GM18870 (cell line): ENCODE results near the gene EML2.

ENCODE experiments used
- ATAC-seq: cut with Tn5 transposase; IDR thresholded peaks from one replicate; pipeline ENCODE4 v1.9.1; 2021; ENCODE audit warnings: moderate library complexity; ENCODE audit not compliant: unreplicated experiment

Gene EML2

GRCh38 chr19:45589768-45590167 is 49.4 kb downstream of the EML2 start:
- no peak for ATAC-seq

GRCh38 chr19:45587873-45588272 is 51.3 kb downstream of the EML2 start:
- ATAC-seq = no peak

- no peak for ATAC-seq
Observed at GRCh38 chr19:45585158-45585577, 54.0 kb downstream of the EML2 start.

DNA sequence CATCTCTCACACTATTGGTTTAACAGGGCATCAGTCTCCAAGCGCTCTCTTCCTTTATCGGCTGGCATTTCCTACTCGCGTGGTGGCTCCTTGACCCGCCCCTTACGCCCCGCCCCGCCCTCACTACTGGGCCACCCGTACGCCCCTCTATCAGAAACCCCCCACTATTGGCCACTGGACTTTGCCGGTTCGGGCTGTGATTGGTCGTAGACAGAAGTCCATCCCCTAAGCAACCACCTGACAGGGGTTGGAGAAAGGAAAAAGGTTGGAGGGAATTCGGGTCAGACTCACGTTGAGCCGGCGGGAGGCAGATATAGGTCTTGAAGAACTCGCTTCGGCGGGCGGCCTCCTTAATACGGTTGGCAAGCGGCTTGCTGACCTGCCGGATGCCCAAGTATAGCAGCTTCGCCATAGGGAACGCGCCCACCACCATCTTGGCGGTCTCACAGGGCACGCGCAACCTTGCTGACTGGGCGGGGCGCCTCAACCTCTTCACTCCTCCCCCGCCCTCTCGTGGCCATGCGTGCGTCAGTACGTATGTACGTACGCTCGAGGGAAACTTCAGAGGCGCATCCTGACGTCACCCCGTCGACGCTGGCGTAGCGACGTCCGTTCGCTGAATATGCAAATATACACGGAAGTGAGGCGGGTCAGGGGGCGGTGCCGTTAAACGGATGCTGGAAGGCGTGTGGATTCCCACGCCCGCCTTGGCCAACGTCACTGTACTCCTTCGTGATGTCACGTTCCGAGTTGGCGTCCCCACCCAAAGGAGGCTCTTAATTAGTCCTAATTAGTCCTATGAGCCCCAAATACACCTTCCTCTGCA is 54.7 kb downstream of the EML2 start, which contains the start of gene OPA3:
OPA3 (minus strand) TSS at position 471 of the 826 bp plus-strand sequence; CDS start at position 433, 38 bp downstream.
- peak; percentile 79 for ATAC-seq

DNA sequence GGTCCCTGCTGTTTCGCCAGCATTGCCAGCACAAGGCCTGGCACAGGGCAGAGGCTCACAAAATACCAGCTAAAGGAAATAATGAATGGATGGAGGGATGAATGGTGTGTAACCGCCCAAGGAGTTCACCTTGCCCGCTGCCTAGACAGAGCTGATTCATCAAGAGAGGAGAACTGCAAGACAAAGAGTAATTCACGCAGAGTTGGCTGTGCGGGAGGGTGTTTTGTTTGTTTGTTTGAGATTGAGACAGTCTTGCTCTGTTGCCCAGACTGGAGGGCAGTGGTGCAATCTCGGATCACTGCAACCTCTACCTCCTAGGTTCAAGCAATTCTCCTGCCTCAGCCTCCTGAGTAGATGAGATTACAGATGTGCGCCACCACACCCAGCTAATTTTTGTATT is 57.6 kb downstream of the EML2 start:
- no peak for ATAC-seq

- no peak for ATAC-seq
Observed at GRCh38 chr19:45578861-45579260, 60.3 kb downstream of the EML2 start.

- no peak for ATAC-seq
Observed at GRCh38 chr19:45577111-45577905, 61.9 kb downstream of the EML2 start.

DNA sequence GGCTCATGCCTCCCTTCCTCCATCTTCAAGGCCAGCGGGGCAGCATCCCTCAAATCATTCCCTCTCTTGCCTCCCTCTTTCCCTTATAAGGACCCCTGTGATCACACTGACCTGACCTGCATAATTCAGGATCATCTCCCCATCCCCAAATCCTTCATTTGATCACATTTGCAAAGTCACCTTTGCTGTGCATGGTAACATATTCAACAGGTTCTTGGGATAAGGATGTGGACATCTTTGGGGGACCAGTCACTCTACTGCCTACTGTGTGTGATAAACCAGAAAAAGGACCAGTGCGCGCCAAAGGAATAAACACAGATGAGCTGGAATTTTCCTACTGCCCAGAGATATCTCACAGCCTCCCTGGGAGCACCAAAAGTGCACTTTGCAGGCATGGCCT is 62.5 kb downstream of the EML2 start:
- ATAC-seq = no peak

- ATAC-seq = no peak
Observed at GRCh38 chr19:45575216-45575615, 64.0 kb downstream of the EML2 start.

DNA sequence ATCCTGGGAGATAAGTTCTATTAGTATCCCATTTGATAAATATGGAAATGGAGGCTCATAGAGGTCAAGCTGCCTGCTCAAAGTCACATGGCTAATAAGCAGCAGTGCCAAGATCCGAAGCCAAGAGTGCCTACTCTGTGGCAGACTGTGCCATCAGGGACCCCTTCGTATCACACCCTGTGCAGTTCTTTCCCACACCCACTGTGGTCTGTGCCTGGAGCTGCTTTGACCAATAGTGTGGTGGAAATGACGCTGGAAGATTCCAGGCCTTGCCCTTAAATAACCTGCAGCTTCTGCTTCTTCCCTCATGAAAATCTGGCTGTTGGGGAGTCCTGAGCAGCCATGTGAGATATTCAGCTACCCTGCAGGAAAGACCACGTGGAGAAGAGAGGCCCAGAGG is 64.7 kb downstream of the EML2 start:
- no peak for ATAC-seq

- ATAC-seq = no peak
Observed at GRCh38 chr19:45571457-45572220, 67.6 kb downstream of the EML2 start.

DNA sequence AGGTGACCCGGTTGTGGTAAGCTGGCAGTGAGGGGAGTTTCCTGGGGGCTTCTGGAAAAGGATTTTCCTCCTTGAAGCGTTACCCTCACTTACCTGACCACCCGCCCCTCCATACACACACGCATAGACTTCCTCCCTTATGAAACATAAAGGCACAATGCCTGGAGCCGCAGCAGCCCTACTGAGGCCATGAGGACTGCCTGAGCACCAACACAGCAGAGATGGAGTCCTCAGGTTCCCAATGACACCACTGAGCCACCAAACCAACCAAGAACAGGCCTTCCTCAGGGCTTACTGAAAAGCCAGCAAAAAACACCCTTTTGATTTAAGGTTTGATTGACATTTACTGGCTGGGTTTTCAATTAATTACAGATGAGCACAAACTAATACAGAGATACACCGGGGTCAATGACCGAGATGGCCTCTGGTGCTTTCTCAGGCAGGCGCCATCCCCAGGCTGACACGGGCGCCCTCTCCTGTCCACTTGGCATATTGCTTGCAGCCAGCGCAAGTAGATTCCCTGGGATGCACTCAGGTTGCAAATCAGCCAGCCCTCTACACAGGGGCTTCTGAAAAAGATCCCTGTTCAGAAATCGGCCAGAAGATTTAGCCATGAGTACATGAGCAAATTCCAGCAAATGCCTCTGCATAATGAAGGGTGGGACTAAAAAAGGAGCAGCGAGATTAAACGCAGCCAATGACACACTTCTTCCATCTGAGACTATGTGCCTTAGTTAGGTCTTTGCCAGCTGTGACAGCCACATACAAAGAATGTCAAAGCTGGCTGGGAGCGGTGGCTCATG is 69.4 kb downstream of the EML2 start:
- ATAC-seq = no peak

GRCh38 chr19:45568732-45569131 is 70.5 kb downstream of the EML2 start:
- ATAC-seq = no peak

DNA sequence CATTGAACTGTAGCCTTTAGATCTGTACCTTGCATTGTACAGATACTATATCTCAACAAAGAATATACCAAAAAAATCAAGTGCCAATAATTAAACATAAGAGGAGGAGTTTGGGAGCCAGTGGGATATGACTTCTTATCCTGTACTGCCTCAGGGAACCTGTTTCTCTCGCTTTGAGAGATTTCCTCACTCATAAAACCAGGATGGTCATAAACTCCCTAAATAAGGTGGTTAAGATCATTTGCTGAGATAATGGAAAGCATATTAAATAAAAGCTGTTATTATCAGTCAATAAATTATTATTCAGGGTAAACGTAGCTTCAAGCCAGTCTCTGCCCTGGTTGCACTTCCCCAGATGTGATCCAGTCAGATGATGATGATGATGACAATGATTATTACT is 71.6 kb downstream of the EML2 start:
- ATAC-seq = no peak

DNA sequence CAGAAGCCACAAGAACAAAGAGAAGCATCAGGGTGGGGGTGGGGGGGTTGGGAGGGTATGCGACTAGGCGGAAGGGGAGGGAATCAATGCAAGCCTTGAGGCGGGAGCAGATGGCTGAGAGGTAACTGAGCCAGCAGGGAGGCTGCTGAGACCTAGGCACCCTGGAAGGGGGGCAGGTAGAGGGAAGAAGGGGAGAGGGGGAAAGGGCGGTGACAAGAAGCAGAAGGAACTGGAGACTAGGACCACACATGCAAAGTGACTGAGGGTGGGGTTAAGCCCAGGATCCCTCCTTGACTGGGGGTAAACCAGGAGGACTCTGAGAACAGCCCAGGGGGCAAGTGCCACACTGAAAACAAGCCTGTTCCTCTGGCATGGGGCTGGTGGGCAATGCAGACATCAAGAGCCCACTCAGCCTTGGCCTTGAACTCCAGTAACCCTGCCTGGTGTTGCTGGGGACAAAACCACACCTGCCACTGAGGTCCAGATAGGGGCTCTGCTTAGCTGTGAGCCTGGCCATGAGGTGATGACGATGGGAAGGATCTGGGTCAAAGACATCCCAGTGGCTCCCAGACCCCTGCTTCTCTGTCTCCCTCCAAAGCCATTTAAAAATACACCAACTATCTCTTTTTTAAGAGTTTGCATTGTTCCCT is 74.9 kb downstream of the EML2 start:
- ATAC-seq = no peak

DNA sequence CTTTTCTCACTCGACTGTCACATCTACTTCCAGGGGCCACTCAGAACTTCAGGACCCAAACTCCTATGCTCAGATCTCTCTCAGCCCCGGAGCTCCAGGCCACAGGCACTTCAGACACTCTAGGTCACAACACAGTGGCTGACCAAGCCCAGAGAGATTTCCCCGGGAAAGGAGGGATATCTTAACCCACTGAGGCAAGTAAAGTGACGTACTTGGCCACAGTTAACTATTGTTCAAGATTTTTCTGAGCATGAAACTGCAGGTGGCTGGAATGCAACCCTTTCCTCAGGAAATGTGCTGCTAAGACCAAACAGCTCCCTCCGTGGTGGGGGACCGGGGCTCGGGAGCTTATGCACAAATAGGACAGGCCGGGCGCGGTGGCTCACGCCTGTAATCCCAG is 78.5 kb downstream of the EML2 start:
- ATAC-seq = no peak

- no peak for ATAC-seq
Observed at GRCh38 chr19:45560038-45560437, 79.2 kb downstream of the EML2 start.
